Gastroesophageal sphincter (tissue), 4 donors: ENCODE results near the gene NRXN3. TPM values are rescaled to one million over a fixed set of nuclear protein-coding genes. Genes with fewer than 3 reads are reported as not detected.

Experiments
- ATAC-seq: fragments of 150-250 bp; one replicate; pipeline ENCODE4 v1.9.1; 2016; ENCODE audit warnings: mild to moderate bottlenecking, moderate library complexity
- H3K27ac ChIP-seq, 4 donors: fragments of 200-600 bp; sonication (generic) in 3 of 4; 1 replicate in 3 of 4; 2 replicates in 1 of 4; pipeline ENCODE4 v1.5.1; 2016 to 2019
- H3K27me3 ChIP-seq: fragments of 200-600 bp; sonication (generic); one replicate; pipeline ENCODE4 v1.5.1; 2019
- H3K36me3 ChIP-seq, 2 donors: fragments of 200-600 bp; sonication (generic); one replicate each; pipeline ENCODE4 v1.5.1; 2019; ENCODE audit warnings: control low read depth in 1 of 2
- H3K4me1 ChIP-seq, 3 donors: fragments of 200-600 bp; sonication (generic); 1 replicate in 2 of 3; 2 replicates in 1 of 3; pipeline ENCODE4 v1.5.1; 2016 to 2019; ENCODE audit warnings: control low read depth in 2 of 3
- H3K4me3 ChIP-seq, 2 donors: fragments of 200-600 bp; sonication (generic); one replicate each; pipeline ENCODE4 v1.5.1; 2019; ENCODE audit warnings: mild to moderate bottlenecking in 1 of 2, moderate library complexity in 1 of 2
- H3K9me3 ChIP-seq, 3 donors: fragments of 200-600 bp; sonication (generic); one replicate each; pipeline ENCODE4 v1.5.1; 2017 to 2019; ENCODE audit warnings: control low read depth in 2 of 3
- CTCF ChIP-seq, 4 experiments: fragments of 200-600 bp in 2 of 4; fragments of 450-650 bp in 2 of 4; sonication (generic) in 1 of 4; IDR thresholded peaks; one replicate each; pipeline ENCODE4 v1.5.1; 2017 to 2019; ENCODE audit warnings: antibody characterized with exemption in 4 of 4, mild to moderate bottlenecking in 2 of 4, moderate library complexity in 2 of 4
- EP300 ChIP-seq: sonication (generic); formaldehyde crosslinking; IDR thresholded peaks from one replicate; pipeline ENCODE4 v1.6.1; 2017; ENCODE audit warnings: antibody characterized with exemption, mild to moderate bottlenecking
- POLR2A ChIP-seq, 2 donors: fragments of 450-650 bp; IDR thresholded peaks; one replicate each; pipeline ENCODE4 v1.6.1; 2017; ENCODE audit warnings: antibody characterized with exemption in 2 of 2, mild to moderate bottlenecking in 2 of 2, moderate library complexity in 1 of 2
- POLR2AphosphoS5 ChIP-seq: sonication (generic); formaldehyde crosslinking; IDR thresholded peaks from one replicate; pipeline ENCODE4 v1.6.1; 2017; ENCODE audit warnings: antibody characterized with exemption
- WGBS, 2 donors: methylation state at CpG; one replicate each; pipeline ENCODE4 v1.1.5; 2018; ENCODE audit warnings: low coverage in 1 of 2; 5-methylcytosine and 5-hydroxymethylcytosine counted together
- total RNA-seq, 4 donors: library from RNA; depleted of rRNA; stranded (reverse); fragments of >200 nt; gene quantifications; one replicate each; pipeline ENCODE4 v1.1.0, GENCODE V29; 2016

The NRXN3 gene
- total RNA-seq, 4 donors from 2014 or later, result 74.2 to 192 (median 98.2) TPM

DNA sequence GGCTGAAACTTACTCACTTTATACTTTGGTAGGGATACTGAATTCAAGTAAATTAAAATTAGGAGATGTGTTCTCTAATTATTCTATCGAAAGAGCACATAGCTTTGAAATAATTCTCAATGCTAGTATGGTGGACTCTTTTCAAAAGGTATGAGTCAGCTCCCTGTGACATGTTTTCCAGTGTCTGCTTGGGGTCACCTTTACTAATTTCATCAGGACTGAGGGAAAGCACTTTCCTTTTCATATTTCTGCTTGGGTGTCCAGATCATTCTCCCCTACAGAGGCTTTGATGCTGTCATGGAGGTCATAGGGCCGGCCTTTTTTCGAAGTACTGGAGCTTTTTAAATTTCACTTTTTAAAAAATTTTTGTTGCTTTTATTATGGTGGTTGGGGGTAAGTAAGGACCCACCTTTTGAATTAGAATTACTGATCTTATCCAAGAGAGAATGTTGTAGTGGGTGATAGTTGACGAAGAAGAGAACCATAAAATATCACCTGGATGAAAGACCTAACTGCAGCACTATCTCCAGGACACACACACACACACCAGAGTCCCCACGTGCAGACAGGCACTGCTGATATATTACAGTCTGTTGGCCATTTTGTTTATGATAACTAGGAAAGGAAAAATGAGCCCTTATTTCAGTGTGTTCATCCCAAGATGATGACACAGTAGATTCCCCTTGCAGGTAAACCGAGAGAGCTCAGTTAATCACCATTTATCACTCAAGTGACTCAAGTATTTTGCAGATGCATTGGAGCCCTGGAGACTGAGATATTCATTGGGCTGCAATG is 1482.5 kb downstream of the NRXN3 start:
- Histone ChIP-seq H3K9me3 (no peaks in the 10 kb centered on the region), H3K27me3 (no peaks in the 10 kb centered on the region), H3K36me3 (no peaks in the 10 kb centered on the region), H3K4me3 (no peak overlapping the region), H3K4me1 (no peaks in the 10 kb centered on the region), H3K27ac (no peak overlapping the region)
- WGBS, 2 donors, result 75 to 81% methylated on average over 6 of the region's 6 CpGs
- ATAC-seq, result no peak
- TF ChIP-seq EP300 (no peak), CTCF (IDR thresholded peaks at IDR 0.05) (no peak), POLR2AphosphoS5 (no peak), POLR2A (IDR thresholded peaks at IDR 0.05) (no peak)

DNA sequence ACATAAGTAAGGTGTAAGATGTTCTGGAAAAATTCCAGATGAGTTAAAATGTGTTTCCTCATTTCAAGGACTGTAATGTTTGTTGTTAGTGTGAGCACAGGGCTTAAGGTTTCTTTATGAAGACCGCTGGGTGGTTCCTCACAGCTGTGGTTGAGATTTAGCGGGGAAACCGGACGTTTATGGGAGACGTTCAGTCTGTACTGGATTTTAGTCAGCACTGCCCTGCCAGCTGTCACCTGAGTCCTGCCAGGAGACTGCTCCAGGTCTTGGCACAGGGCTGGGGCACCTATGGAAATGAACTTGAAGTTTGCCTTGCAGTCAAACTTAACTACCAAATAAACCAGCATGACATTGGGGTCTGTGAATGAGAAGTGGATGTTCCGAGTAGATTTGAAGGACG is 1485.9 kb downstream of the NRXN3 start:
- WGBS, 2 donors, result 51 to 64% methylated on average over 6 to 7 of the region's 7 CpGs
- Histone ChIP-seq H3K36me3 (no peaks in the 10 kb centered on the region), H3K27me3 (no peaks in the 10 kb centered on the region), H3K4me1 (no peaks in the 10 kb centered on the region), H3K27ac (no peak overlapping the region), H3K4me3 (no peak overlapping the region), H3K9me3 (no peaks in the 10 kb centered on the region)
- no peak for ATAC-seq
- no peak for TF ChIP-seq POLR2AphosphoS5
- TF ChIP-seq POLR2A (IDR thresholded peaks at IDR 0.05), result no peak
- no peak for TF ChIP-seq EP300
- TF ChIP-seq CTCF (IDR thresholded peaks at IDR 0.05), result no peak

- WGBS, 2 donors, result 79 to 83% methylated on average over 2 to 5 of the region's 7 CpGs
- H3K4me3 ChIP-seq, result no peak overlapping the region
- H3K36me3 ChIP-seq, result no peaks in the 10 kb centered on the region
- no peaks in the 10 kb centered on the region for H3K9me3 ChIP-seq
- H3K27me3 ChIP-seq, result no peaks in the 10 kb centered on the region
- ATAC-seq, result no peak
- H3K4me1 ChIP-seq, result no peaks in the 10 kb centered on the region
- TF ChIP-seq POLR2A (IDR thresholded peaks at IDR 0.05) (no peak), POLR2AphosphoS5 (no peak), CTCF (IDR thresholded peaks at IDR 0.05) (no peak), EP300 (no peak)
- no peak overlapping the region for H3K27ac ChIP-seq
Observed at GRCh38 chr14:79656496-79656895, 1486.3 kb downstream of the NRXN3 start.

DNA sequence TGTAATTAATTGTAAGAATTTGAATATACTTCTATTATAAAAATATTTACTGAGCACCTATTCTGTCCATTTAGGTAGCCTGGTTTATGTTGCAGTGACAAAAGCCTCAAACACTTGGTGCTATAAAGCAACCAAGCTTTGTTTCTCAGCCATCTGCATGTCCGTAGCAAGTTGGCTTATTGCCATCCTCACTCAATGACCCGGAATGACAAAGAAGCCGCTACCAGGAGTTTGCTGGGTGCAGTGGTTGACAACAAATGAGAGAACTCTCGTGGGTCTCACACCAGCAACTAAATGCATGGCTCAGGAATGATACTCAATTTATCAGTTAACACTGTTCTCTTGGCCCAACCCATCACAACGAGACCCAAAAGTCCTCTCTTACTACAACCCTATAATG is 1488.0 kb downstream of the NRXN3 start:
- TF ChIP-seq CTCF (IDR thresholded peaks at IDR 0.05) (no peak), POLR2AphosphoS5 (no peak), POLR2A (IDR thresholded peaks at IDR 0.05) (no peak), EP300 (no peak)
- Histone ChIP-seq H3K4me3 (no peak overlapping the region), H3K27me3 (no peaks in the 10 kb centered on the region), H3K36me3 (no peaks in the 10 kb centered on the region), H3K4me1 (no peaks in the 10 kb centered on the region), H3K27ac (no peak overlapping the region), H3K9me3 (no peaks in the 10 kb centered on the region)
- WGBS, 2 donors, result 69 to 85% methylated on average over 5 of the region's 5 CpGs
- ATAC-seq, result no peak

DNA sequence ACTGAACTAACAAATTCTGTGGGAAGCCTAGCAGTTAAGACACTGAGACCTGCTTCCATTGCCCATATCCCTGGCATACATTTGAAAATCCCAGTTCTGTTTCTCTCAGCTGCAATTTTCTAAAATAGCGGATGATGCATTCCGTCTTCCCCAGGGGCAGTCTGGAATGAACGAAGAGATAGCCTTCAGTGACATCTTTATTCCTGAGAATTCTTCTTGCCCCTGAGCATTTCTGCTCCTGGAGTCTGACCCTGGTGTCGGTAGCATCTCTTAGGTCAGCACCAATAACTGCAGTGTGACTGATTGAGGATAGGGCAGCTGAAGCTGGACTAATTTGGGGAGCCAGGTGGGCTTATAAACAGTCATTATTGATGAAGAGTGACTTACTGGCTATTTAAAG is 1488.6 kb downstream of the NRXN3 start:
- WGBS, 2 donors, result 71 to 93% methylated on average over 2 of the region's 4 CpGs
- H3K36me3 ChIP-seq, result peaks cover 0 to 4% of the 10 kb centered on the region in 2 donors
- TF ChIP-seq POLR2AphosphoS5, result no peak
- no peak for TF ChIP-seq CTCF (IDR thresholded peaks at IDR 0.05)
- TF ChIP-seq POLR2A (IDR thresholded peaks at IDR 0.05), result no peak
- no peak for TF ChIP-seq EP300
- no peaks in the 10 kb centered on the region for H3K27me3 ChIP-seq
- H3K9me3 ChIP-seq, result no peaks in the 10 kb centered on the region
- ATAC-seq, result no peak
- no peak overlapping the region for H3K27ac ChIP-seq
- H3K4me1 ChIP-seq, result no peaks in the 10 kb centered on the region
- no peak overlapping the region for H3K4me3 ChIP-seq
